HG03571 (cell line): ENCODE measurements around the gene LYPD6.

ENCODE experiments used
- ATAC-seq: cut with Tn5 transposase; IDR thresholded peaks from one replicate; pipeline ENCODE4 v1.9.1; 2021; ENCODE audit not compliant: unreplicated experiment

LYPD6 gene

DNA sequence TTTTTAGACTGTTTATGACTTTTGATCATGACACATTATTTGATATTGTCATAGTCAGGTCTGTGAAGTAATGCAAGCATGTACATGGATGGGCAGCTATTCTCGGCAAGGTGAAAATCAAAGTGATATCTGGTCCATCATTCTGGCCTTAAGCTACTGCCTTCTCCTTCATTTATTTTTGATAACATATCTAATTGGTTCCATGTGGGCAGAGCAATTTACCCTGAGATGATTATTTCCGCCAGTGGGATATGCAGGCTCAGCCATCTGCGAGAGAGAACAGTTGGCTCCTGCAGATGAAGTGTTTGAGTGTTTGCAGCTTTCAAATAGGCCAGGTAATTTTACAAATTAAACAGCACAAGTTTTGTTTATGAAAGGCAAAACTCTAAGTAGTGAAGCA is 116.4 kb downstream of the LYPD6 start:
- no peak for ATAC-seq

DNA sequence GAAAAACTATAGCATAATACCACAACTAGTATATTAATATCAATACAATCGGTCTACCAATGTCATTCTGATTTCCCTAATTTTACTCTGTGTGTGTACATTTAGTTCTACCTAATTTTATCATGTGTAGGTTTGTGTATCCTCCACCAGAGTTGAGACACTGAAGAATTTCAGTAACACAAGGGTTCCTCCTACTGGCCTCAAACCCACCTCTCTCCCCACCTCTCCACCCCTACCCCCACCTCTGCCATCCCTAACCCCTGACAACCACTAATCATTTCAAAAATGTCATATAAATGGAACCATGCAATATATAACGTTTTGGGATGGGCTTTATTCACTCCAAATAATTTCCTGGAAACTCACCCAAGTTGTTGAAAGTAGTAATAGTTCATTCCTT is 117.9 kb downstream of the LYPD6 start:
- no peak for ATAC-seq

DNA sequence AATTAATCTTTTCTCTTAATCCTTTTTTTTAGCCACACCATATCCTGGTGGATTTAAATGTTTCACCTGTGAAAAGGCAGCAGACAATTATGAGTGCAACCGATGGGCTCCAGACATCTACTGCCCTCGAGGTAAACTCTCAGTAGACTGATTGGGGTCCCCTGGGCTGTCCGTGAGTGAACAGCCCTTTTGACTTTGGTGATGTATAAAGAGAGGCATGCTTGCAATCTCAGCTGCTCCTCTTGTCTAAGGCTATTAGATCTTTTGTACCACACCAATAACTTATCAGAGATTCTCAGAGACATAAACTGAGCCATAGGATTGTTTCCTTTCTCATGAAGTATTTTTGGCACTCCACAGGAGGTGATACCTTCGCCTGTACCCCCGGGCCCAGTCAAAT is 118.6 kb downstream of the LYPD6 start:
- no peak for ATAC-seq

DNA sequence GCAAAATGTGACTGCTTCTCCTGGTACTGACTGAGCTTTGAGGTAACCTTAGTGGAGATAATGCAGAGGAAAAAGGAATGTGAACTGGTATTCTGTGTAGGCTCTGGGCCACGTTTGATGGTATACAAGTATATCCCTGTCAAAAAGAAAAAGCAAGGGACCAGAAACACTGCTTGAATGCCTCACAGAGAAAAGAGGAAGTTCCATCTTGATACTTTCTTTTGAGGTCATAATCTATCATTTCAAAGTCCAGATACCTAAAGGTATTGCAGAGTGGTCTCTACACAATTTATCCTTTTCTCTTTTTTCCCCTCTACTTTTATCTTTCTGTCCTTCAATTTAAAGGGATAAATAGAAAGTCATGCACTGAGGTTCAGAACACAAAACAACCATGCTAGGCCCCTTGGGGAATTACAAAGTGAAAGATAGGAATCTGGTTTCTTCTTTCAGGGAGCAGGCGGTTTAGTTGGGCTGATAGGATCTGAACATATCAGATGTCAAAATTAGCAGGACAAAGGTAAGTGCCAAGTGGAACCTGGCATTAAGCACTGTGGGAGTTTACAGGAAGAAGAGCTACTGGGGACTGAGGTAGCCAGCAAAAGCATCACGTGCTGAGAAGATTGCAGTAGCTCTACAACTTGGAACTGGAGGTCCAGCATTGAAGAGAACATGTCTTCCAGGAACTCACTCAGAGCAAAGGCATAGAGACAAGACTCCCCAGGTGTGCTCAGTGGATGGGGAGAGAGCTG is 121.2 kb downstream of the LYPD6 start:
- no peak for ATAC-seq

DNA sequence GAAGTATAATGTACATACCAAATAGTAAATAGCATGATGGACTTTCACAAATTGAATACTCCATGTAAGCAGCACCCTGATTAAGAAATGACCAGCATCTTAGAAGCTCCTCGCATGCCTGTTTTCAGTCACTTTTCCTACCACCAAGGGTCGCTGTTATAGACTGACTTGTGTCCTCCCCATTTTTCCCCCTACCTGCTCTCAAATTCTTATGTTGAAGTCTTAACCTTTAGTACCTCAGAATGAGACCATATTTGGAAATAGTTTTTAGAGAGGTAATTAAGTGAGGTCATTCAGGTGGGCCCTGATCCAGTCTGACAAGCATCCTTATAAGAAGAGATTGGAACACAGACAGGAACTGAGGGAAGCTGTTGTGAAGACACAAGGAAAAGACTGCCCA is 125.9 kb downstream of the LYPD6 start:
- ATAC-seq = no peak

DNA sequence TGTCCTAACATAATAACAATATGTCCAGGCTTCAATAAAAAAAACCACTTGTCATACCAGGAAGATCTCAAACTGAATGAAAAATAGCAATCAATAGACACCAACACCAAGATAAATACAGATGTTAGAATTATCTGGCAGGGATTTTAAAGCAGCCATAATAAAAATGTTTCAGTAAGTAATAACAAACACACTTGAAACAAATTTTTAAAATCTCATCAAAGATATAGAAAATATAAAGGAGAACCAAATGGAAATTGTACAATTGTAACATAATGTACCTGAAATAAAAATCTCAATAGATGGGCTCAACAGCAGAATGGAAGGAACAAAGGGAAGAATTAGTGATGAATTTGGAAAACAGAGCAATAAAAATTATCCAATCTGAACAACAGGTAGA is 128.1 kb downstream of the LYPD6 start:
- ATAC-seq = no peak

DNA sequence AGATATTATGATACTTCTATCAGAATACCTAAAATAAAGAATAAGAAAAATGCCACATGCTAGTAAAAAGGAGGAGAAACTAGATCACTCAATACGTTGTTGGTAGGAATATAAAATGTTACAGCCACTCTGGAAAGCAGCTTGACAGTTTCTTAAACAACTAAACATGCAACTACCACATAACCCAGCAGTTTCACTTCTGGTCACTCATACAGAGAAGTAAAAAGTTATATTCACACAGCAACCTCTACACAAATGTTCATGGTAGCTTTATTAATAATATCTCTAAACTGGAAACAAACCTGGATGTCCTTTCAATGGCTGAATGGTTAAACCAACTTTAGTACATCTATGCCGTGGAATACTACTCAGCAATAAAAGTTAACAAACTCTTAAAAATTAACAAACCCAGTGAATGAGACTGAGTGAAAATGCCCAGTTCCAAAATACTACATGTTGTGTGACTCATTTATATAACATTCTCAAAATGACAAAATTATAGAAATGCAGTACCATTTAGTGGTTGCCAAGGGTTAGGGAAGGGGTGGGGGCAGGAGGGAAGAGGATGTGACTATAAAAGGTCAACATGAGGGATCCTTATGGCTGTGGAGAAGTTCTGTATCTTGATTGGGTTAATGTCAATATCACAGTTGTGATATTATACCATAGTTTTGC is 133.1 kb downstream of the LYPD6 start:
- peak; percentile 96 for ATAC-seq

DNA sequence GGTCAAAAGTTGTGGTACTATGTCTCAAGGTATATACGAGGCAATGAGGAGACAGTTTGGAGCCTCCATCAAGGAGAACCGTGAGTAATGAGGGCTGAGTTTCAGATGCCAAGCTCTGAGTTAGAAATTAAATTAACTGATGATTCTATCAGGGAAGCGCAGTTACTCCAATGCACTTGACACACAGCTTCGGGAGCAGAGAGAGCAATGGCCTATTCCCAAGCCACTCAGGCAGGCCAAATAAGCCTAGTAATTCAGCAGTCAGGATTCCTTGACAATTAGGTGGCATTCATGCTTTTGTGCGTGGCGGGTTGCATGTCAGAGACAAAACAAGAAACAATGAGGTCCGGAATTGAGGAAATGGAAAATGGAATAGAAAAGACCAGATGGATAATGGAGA is 134.0 kb downstream of the LYPD6 start:
- ATAC-seq = no peak

DNA sequence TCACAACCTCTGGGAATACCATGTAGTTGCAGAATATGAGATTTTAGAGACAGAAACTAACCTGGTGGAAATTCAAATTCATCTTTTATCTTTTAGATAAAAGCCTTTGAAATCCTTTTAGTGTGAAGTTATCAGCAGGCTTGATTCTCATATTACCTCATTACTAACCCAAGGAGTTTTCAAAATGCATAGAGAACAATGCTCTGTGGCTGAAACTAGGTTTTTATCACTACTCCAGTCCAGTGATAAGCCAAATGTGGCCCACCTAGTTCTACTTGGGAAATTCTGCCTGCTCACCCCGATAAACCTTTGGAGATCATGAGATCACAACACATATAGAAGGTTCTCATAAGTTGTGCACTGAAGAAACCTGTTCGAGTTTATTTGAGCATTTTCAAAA is 135.5 kb downstream of the LYPD6 start:
- ATAC-seq = no peak

DNA sequence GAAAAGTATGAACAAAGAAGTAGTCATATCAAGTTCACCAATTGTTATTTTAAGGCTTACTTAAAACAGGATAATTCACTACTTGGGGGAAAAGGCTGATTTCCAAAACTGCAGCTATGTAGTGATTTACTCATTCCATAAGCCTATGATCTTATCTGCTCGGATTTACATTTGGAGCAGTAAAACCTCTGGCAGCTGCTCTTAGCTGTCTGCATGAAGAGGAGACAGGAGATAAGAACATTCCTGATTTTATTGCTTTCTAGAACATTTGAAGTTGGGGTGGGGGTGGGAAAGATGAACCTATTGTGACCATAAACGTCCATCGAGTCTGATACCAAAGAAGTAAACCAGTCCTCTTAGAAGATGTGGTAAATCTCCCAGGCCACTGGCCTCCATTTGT is 136.2 kb downstream of the LYPD6 start:
- no peak for ATAC-seq

DNA sequence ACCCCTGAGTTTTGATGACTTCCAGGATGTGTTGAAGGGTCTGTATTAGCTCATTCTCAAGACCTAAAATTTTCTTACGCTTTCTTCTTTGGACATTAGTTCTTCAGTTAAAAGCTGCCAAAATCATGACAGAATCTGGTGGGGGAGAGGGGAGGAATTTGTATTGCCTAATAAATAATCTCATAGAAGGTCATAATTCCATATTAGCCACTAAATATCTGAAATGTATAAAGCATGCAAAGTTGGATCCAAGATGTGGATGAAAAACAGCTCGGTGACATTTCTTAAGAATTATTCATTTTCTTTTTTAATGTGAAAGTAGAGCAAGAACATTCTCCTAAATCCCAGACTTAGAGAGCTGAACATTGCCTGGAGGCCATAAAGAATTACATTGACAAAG is 137.0 kb downstream of the LYPD6 start:
- ATAC-seq = no peak

DNA sequence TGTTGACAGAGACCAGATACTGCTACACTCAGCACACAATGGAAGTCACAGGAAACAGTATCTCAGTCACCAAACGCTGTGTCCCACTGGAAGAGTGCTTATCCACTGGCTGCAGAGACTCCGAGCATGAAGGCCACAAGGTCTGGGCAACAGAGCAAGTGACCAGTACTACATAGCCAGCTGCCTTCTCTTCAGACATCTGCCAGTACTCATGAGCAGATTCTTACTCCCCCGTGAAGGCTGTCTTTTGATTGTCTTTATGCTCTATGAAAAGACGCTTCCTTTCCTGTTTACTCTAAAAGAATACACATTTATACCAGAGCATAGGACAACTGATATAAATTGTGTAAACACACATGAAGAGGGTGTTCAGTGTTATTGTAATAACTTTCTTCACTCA is 138.2 kb downstream of the LYPD6 start:
- ATAC-seq = no peak

DNA sequence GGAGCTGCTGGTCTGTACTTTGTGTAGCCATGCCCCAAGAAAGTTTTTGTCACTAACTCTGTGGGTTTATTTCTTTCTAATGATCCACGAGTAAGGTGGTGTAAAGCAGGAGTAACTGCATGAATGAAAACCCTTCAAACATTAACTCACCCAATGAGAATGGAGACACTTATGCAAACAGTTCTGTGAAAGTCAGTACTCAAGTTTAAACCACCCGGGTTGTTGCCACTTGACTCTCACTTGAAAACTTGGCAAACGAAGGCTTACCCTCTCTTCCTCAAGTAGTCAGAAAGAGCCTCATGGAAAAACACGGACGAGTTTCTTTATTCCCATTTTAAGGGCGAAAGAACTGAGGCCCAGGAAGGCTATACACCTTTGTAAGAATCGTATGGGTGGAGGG is 139.7 kb downstream of the LYPD6 start:
- ATAC-seq = no peak

DNA sequence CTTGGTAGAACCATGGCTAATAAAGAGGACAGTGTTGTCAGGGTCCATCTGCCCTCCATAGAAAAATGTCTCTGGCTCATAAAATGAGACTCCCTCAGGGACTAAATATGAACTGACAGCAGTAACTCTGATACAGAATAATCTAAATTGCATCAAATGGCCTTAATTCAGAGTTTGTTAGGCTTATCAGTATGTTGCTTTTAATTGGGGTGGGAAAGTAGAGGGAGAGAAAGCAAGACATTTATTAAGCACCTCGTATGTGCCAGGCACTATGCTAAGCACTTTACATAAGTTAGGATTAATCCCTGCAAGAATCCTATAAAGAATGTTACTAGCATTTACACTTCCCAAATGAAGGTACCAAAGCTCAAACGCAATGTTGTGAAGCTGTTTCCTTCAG is 142.0 kb downstream of the LYPD6 start:
- no peak for ATAC-seq

DNA sequence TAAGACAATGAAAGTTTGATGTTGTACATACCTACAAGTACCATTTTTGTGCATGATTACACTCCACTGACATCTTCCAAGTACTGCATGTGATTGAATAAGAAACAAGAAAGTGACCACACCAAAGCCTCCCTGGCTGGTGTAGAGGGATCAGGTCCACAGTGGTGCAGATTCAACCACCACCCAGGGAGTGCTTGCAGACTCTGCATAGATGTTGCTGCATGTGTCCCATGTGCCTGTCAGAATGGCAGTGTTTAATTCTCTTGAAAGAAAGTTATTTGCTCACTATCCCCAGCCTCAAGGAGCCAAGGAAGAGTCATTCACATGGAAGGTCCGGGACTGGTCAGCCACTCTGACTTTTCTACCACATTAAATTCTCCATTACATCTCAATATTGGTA is 142.7 kb downstream of the LYPD6 start:
- ATAC-seq = no peak

DNA sequence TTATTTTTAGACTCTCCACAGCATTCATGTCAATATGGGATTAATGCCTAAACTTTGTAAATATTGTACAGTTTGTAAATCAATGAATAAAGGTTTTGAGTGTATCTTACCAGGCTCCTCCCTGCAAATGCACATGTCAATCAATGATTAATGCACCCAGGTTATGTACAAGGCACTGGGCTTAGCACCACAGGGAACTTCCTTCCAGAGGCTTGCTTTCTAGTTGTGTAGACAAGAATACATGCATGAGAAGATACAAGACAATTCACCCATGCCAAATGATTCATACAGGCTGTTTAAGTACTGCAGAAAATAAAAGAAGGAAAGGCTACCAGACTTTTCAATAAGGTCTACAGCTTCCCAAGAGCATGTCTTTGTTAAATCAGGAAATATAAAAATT is 143.1 kb downstream of the LYPD6 start:
- no peak for ATAC-seq

DNA sequence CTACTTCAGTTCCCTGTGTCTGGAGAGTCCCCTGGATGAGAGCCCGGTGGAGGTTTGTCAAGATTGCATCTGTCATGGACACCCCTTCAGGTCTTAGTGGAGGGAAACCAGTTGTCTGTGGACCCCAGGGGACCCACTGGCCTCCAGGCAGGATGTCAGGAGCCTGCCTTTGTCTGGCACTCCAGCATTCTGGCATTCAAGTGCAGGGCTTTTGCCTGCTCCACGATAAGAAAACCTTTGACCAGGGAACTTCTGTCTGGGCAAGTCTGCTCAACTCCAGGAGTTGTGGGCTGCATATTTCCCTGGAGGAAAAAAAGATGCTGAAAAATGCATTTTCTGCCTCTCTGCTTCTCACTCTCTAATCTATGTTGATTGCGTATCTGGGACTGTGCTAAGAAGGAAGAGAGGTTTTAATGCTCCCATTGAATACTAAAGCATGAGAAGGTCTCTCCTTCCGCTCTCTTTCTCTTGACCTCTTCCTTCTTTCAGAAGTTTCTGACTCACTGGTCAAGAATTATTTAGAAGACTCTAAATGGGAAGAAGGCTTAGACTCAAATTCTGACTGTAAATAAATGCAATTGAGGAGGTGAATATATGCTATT is 152.7 kb downstream of the LYPD6 start:
- ATAC-seq = no peak

DNA sequence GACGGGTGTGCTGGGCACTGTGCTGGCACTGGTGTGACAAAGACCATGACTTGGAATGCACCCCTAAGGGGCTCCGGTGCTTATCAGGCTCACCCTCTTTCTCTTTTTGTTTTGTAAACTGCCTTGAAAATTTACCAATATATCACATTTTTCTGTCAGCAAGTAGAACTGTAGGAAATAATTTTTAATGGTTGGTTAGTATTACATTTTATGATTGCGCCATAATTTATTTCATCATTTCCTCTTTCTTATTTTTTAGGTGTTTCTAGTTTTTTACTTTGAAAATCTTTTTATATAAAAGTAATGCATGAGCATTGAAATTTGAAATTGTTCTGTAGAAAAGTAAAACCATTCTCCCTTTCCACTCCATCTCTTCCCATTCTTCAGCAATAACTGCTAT is 156.3 kb downstream of the LYPD6 start:
- ATAC-seq = no peak

DNA sequence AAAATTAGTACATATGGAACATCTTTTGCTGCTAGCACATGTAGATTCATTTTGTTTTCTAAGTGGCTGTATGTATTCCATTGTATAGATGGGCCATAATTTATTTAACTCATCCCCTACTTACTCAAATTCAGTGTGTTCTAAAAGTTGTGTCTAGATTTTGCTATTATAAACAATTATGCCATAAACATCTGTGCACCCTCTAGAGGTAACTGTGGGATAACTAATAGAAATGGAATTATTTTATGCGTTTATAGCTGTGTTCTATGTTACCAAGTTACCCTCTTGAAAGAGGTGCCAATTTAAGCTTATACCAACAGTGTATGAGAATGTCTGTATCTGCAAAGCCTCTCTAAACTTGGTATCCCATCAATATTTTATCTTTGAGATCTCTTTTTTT is 156.8 kb downstream of the LYPD6 start:
- ATAC-seq = no peak

DNA sequence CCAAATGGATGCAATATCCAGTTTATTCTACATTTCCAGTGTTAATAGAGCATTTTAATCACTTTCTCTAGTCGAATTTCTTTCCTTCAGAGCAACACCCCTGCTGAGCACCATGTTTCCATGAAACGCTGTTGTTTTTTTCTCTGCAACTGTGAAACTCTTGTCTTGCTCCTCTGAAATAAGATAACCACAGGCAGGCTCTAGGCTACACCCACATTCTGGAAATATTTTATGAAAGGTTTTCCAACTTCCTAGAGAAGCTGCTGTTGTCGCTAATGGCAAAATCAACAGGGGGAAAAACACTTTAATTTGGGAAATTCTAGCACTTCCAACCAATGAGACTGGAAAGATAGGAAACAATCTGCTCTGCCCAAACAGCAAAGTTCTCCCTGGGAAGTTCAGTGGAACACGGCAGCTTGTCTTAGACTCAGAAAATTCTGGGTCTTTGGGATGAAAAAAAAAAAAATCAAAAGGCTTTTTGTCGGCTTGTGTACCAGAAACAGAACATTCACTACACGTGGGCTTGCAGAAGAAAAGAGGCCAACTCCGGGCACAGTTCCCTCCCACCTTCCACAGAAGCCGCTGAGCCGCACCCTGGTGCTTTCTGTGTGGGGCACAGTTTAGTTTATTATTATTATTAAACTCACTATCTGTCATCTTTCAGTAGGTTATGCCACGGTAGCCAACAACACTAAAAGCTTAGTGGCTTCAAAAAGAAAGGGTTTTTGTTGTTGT is 158.5 kb downstream of the LYPD6 start:
- ATAC-seq = no peak

DNA sequence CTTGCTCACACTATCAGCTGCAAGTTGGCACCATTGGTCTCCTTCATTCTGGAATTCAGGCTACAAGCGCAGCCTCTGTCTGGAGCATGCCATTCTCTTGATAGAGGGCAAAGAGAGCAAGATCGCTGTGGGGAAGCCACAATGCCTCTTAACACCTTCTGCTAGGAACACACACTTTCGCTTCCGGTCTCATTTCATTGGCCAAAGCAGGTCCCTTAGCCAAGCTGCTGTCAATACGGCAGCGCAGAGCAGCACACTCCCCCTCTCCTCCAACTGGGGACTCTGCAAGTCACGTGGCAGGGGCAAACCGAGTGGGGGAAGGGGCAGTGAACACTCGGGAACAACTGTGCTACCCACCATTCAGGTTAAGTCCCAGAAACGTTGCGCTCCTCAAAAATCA is 159.1 kb downstream of the LYPD6 start:
- no peak for ATAC-seq

DNA sequence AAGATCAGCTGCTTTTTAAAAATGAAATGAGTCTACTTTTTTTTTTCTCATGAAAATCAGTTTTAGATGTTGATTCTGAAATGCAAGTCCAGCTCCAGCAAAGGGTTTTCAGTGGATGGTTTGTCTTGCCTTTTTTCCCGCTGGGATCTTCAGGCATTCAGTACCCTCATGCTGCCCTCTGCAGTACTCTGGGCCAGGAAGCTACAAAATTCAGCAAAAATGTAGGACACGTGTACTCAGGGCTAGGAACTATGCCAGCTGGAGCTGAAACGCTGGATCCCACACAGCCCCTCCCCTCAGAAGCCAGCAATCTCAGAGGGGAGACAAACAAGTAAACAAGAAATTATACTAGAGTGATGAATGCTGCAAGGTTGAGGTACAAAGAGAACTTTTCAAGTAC is 159.9 kb downstream of the LYPD6 start:
- no peak for ATAC-seq
